Right lobe of liver (tissue), 4 donors: ENCODE measurements around the gene KCNH5.

ENCODE experiments used
- CTCF ChIP-seq, 4 donors: fragments of 200-600 bp in 3 of 4; fragments of 450-650 bp in 1 of 4; IDR thresholded peaks; one replicate each; pipeline versions ENCODE4 v1.5.1 to v1.8.0; 2016 to 2022; ENCODE audit warnings: antibody characterized with exemption in 4 of 4, mild to moderate bottlenecking in 2 of 4
- POLR2A ChIP-seq: fragments of 450-650 bp; IDR thresholded peaks from one replicate; pipeline ENCODE4 v1.6.1; 2017; ENCODE audit warnings: antibody characterized with exemption, mild to moderate bottlenecking
- donor health status: DM: no; HTN: no; CAD: no.
- donor health status: DM: no; HTN: no; CAD: no.
- donor health status: DM: no; HTN: yes; CAD: no.

GRCh38 chr14:62894736-62895135 lies 150.5 kb downstream of the KCNH5 start:
- no peak for TF ChIP-seq POLR2A
- TF ChIP-seq CTCF (IDR thresholded peaks at IDR 0.05): no peak
